K562 (cell line): ENCODE measurements around the gene KCNQ5. TPM values are rescaled to one million over a fixed set of nuclear protein-coding genes. Genes with fewer than 3 reads are reported as not detected.

Experiments used
- ATAC-seq: fragments of 200-7000 bp; cut with Tn5 transposase; 3 replicates; pipeline ENCODE4 v1.9.1; 2020; ENCODE audit warnings: moderate library complexity
- BruUV-seq: library from RNA; stranded (reverse); fragments of 400-500 nt; replicated peaks from 2 replicates; lab custom pipeline; 2021; lab: Mats Ljungman, UMichigan
- CTCF ChIA-PET: fragments of 300-600 bp; formaldehyde crosslinking; extraction: SDS; loops from one replicate; lab custom pipeline; 2021; ENCODE audit warnings: low intra/inter-chr PET ratio; lab: Yijun Ruan, JAX
- POLR2A ChIA-PET: fragments of 300-600, 350-650 bp; sonication (Branson Sonifier 250); formaldehyde crosslinking; extraction: SDS; loops from one replicate; lab custom pipeline; 2021; ENCODE audit warnings: antibody characterized with exemption, inconsistent platforms; lab: Yijun Ruan, JAX
- DNase-seq, 4 experiments: peaks; one replicate each; pipeline versions ENCODE4 v3.0.0 to v3.0.0-alpha.2; 2011 to 2018; ENCODE audit warnings: low spot score in 3 of 4, mixed read lengths in 3 of 4; ENCODE audit errors: extremely low read depth in 1 of 4
- FAIRE-seq: peaks from 2 replicates; lab custom pipeline; 2011; peaks lifted over from hg19 to GRCh38; lab: Jason Lieb, UNC
- H2AFZ ChIP-seq: 2 replicates; pipeline ENCODE4 v1.6.0; 2011; ENCODE audit warnings: low read depth, low read length, control low read depth, inconsistent platforms
- H3K27ac ChIP-seq: fragments of 200-600 bp; 3 replicates; pipeline ENCODE4 v1.8.0; 2011; ENCODE audit warnings: low read depth, mild to moderate bottlenecking, control low read depth, inconsistent platforms, low read length, moderate library complexity, mixed read lengths; ENCODE audit errors: extremely low read depth
- H3K27me3 ChIP-seq, 2 experiments: fragments of 300-600 bp in 1 of 2; 2 replicates in 1 of 2; 3 replicates in 1 of 2; pipeline versions ENCODE4 v1.6.0 to v1.8.0; 2011; ENCODE audit warnings: inconsistent platforms in 2 of 2, low read length in 2 of 2, mild to moderate bottlenecking in 1 of 2, mixed read lengths in 1 of 2, moderate library complexity in 1 of 2; ENCODE audit not compliant: control insufficient read depth in 2 of 2, insufficient read depth in 2 of 2
- H3K36me3 ChIP-seq: fragments of 300-600 bp; 3 replicates; pipeline ENCODE4 v1.8.0; 2011; ENCODE audit warnings: mild to moderate bottlenecking, low read length, inconsistent platforms; ENCODE audit not compliant: control insufficient read depth, insufficient read depth
- H3K4me1 ChIP-seq, 2 experiments: fragments of 200-600 bp in 1 of 2; replicated peaks in 1 of 2; 2 replicates in 1 of 2; 3 replicates in 1 of 2; pipeline versions ENCODE4 v1.5.1 to v1.8.0; 2011; ENCODE audit warnings: inconsistent platforms in 2 of 2, low read length in 2 of 2, mild to moderate bottlenecking in 1 of 2, mixed read lengths in 1 of 2, moderate library complexity in 1 of 2; ENCODE audit not compliant: control insufficient read depth in 2 of 2, insufficient read depth in 2 of 2
- H3K4me2 ChIP-seq: 2 replicates; pipeline ENCODE4 v1.6.1; 2011; ENCODE audit warnings: low read length, control low read depth, inconsistent platforms, mixed read lengths; ENCODE audit not compliant: insufficient read depth
- H3K4me3 ChIP-seq: fragments of 200-600 bp; sonication (generic), shearing (Covaris generic); 2 replicates; pipeline ENCODE4 v1.5.1; 2016; ENCODE audit warnings: control low read depth, inconsistent platforms
- H3K79me2 ChIP-seq: fragments of 200-600 bp; 3 replicates; pipeline ENCODE4 v1.8.0; 2011; ENCODE audit warnings: low read length, inconsistent platforms; ENCODE audit not compliant: control insufficient read depth, insufficient read depth
- H3K9ac ChIP-seq, 2 experiments: 2 replicates each; pipeline versions ENCODE4 v1.6.0 to v1.6.1; 2011; ENCODE audit warnings: low read depth in 2 of 2, low read length in 2 of 2, control low read depth in 1 of 2, inconsistent platforms in 1 of 2, mild to moderate bottlenecking in 1 of 2, mixed read lengths in 1 of 2; ENCODE audit not compliant: insufficient read depth in 1 of 2
- H3K9me1 ChIP-seq: one replicate; pipeline ENCODE4 v1.6.0; 2011; ENCODE audit warnings: inconsistent platforms, mild to moderate bottlenecking, low read length, moderate library complexity; ENCODE audit not compliant: control insufficient read depth, insufficient read depth
- H3K9me3 ChIP-seq: replicated peaks from 2 replicates; pipeline ENCODE4 v1.5.1; 2011; ENCODE audit warnings: low read depth, low read length, inconsistent platforms; ENCODE audit not compliant: control insufficient read depth, insufficient read depth
- H4K20me1 ChIP-seq: replicated peaks from 2 replicates; pipeline ENCODE4 v1.6.1; 2011; ENCODE audit warnings: low read length, inconsistent platforms, mixed read lengths; ENCODE audit not compliant: control insufficient read depth, insufficient read depth
- ATF1 ChIP-seq, 2 experiments: fragments of 450-650 bp in 1 of 2; IDR thresholded peaks; 2 replicates each; pipeline ENCODE4 v1.6.1; 2016; ENCODE audit warnings: missing compliant biosample characterization in 1 of 2, missing genetic modification characterization in 1 of 2
- ESRRB ChIP-seq: fragments of 250-450 bp; sonication (Bioruptor Pico); IDR thresholded peaks from 2 replicates; pipeline ENCODE4 v1.5.0; 2020; ENCODE audit warnings: mild to moderate bottlenecking, moderate library complexity, borderline replicate concordance
- ZNF217 ChIP-seq: sonication (generic); formaldehyde crosslinking; IDR thresholded peaks from 2 replicates; pipeline ENCODE4 v1.8.0; 2022; ENCODE audit warnings: mild to moderate bottlenecking, missing genetic modification reagents
- ZNF263 ChIP-seq: sonication (generic); formaldehyde crosslinking; IDR thresholded peaks from 2 replicates; pipeline ENCODE4 v1.8.0; 2022; ENCODE audit warnings: mild to moderate bottlenecking, missing genetic modification reagents, borderline replicate concordance
- ZNF316 ChIP-seq: fragments of 450-650 bp; IDR thresholded peaks from 2 replicates; pipeline ENCODE4 v1.6.1; 2016
- ZNF445 ChIP-seq: fragments of 250-450 bp; sonication (Bioruptor Pico); IDR thresholded peaks from 2 replicates; pipeline ENCODE4 v1.4.0; 2020; ENCODE audit warnings: low read depth, mild to moderate bottlenecking, moderate library complexity
- WGBS: fragments of 100-300 bp; shearing (Covaris generic); methylation state at CpG from one replicate; pipeline ENCODE4 v1.1.6; 2016; ENCODE audit warnings: low coverage, mixed read lengths; ENCODE audit not compliant: insufficient coverage; ENCODE audit errors: missing lambda C conversion rate; 5-methylcytosine and 5-hydroxymethylcytosine counted together
- in situ Hi-C: fragments of 300-500 bp; cut with MboI; formaldehyde crosslinking; loops from 4 replicates; pipeline ENCODE4 v1.15.0; 2018; ENCODE audit warnings: inconsistent platforms, mixed read lengths
- intact Hi-C: fragments of 100-400 bp; cut with micrococcal nuclease; formaldehyde crosslinking; loops from 2 replicates; pipeline ENCODE4 v1.14.2; 2022
- polyA plus RNA-seq, 8 experiments: library from polyadenylated mRNA; depleted of rRNA in 4 of 8; stranded (reverse) in 5 of 8; unstranded in 3 of 8; fragments of >200 nt; fragmentation: Nextera tagmentation in 2 of 8; fragmentation: Illumina TruSeq in 1 of 8; extraction: Ambion mirVana in 2 of 8; extraction: Trizol in 1 of 8; gene quantifications; 2 replicates each; pipeline versions ENCODE4 v1.2.1 to v1.2.3, GENCODE V29; 2011 to 2014; ENCODE audit warnings: inconsistent platforms in 1 of 8, missing spikeins in 1 of 8
- total RNA-seq, 7 experiments: library from RNA; depleted of rRNA in 6 of 7; stranded (reverse); fragments of >200 nt in 6 of 7; fragmentation: Illumina TruSeq in 2 of 7; extraction: Trizol in 2 of 7; gene quantifications; 2 replicates each; pipeline versions ENCODE4 v1.2.1 to v1.2.3, GENCODE V29; 2011 to 2021; ENCODE audit warnings: low replicate concordance in 1 of 7

Gene KCNQ5
- total and polyA plus RNA-seq, 9 of the 15 experiments (the other 6 are each of a cell fraction or from before 2014, with no cell fraction given), result 0.31 to 5.9 (median 2.6) TPM

DNA sequence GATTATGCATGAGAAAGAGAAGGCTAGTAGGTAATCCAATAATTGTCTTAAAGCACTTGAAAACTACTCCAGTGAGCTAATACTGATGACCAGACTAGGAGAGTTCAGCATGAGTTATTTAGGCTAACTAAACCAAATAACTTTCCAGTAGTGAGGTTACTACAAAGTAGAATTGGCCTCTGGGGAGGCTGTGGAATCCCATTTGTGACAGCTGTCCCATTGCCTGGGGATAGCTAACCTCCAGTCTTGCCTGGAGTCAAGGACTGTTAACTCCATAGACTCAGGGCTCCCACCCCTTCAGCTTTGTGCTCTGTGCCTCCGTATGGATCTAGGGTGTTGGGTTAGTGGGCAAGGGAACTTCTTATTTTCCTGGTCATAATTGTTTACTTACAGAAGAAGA, 51.0 kb downstream of the KCNQ5 start (continued):
- TF ChIP-seq ZNF263 (CRISPR knock-in tag), result no peak
- TF ChIP-seq ATF1 (CRISPR knock-in tag; IDR thresholded peaks at IDR 0.05), result no peak
- TF ChIP-seq ATF1 (tag; IDR thresholded peaks at IDR 0.05), result no peak
- no peak for TF ChIP-seq ZNF217 (CRISPR knock-in tag)
- no peak for TF ChIP-seq ESRRB (CRISPR knock-in tag)

DNA sequence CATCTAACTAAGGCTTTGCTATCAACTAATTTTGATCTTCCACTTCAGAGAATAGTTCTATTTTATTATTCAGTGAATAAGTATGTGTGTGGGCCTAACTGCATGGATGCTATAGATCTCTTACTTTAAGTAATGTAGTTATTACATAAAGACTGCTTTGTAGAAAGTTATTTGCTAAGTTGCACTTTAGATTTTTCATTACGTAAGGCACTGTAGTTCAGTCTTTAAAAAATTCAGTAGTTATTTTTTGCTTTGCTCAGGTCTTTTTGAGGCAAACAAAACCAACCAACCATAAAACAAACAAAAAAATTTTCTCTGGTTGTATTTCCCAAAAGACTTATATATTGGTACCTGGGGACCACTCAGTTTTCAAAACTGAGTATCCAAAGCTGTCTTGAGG, 53.0 kb downstream of the KCNQ5 start:
- Histone ChIP-seq H3K4me2 (no peak overlapping the region), H3K9me1 (no peaks in the 10 kb centered on the region), H3K79me2 (no peaks in the 10 kb centered on the region), H3K9me3 (no peaks in the 10 kb centered on the region), H3K27ac (no peak overlapping the region), H3K4me3 (no peak overlapping the region), H4K20me1 (no peaks in the 10 kb centered on the region), H3K36me3 (no peaks in the 10 kb centered on the region), H3K9ac (no peak overlapping the region), H3K4me1 (no peaks in the 10 kb centered on the region), H3K27me3 (no peaks in the 10 kb centered on the region), H2AFZ (no peak overlapping the region)
- ATAC-seq, result no peak
- WGBS, result 79% methylated on average over 1 of the region's 1 CpG
- POLR2A ChIA-PET, result interaction anchor here (0.8 to 1.0 kb wide), 3 partner anchors 15 to 22 kb away, joined by 3 read pairs; no protein-coding TSS in a partner anchor
- DNase-seq, result no peak
- FAIRE-seq, result no peak
- in situ Hi-C loops (no loop called here), intact Hi-C loops (no loop called here)
- CTCF ChIA-PET, result no interaction called here
- no TSS peak for BruUV-seq
- 0 out of 2 replicates have a peak, but pooled peaks have one; percentile 17 for TF ChIP-seq ZNF316
- TF ChIP-seq ZNF445 (CRISPR knock-in tag), result no peak
